ENCODE results near the gene NAV2. TPM values are rescaled to one million over a fixed set of nuclear protein-coding genes. Genes with fewer than 3 reads are reported as not detected.

NAV2 gene
- total RNA-seq, 1 experiment from 2014 or later: 2.1 TPM

GRCh38 chr11:19832086-19832750, 119.6 kb downstream of the NAV2 start:
- no peaks in the 10 kb centered on the region for H3K79me2 ChIP-seq (ENCODE audit: insufficient read depth, low read length)
- ATAC-seq (no peak), DNase-seq (ENCODE audit: low read depth, low spot score) (no peak)
- intact Hi-C loops (cut with micrococcal nuclease): no loop called here
- H3K9me2 ChIP-seq (ENCODE audit: insufficient read depth): no peaks in the 10 kb centered on the region
- TF ChIP-seq EZH2phosphoT487 (IDR thresholded peaks at IDR 0.05; ENCODE audit: borderline replicate concordance): no peak
- H3K36me3 ChIP-seq (ENCODE audit: control insufficient read depth in 1 of 2, insufficient read depth in 2 of 2, low read length in 2 of 2): no peaks in the 10 kb centered on the region
- H3K27ac ChIP-seq (ENCODE audit: low read depth, low read length): no peak overlapping the region
- no peak overlapping the region for H3K9ac ChIP-seq (ENCODE audit: low read length)
- H3K4me2 ChIP-seq (ENCODE audit: low read length): no peak overlapping the region
- H4K20me1 ChIP-seq (ENCODE audit: insufficient read depth): no peaks in the 10 kb centered on the region
- BruUV-seq (replicated peaks): no TSS peak
- no peaks in the 10 kb centered on the region for H3K4me1 ChIP-seq (ENCODE audit: control insufficient read depth in 1 of 2, insufficient read depth in 2 of 2, low read length in 2 of 2)
- no peak overlapping the region for H3K4me3 ChIP-seq (replicated peaks in 1 of 2; ENCODE audit: low read depth in 1 of 2, low read length in 2 of 2)
- POLR2A ChIA-PET: no interaction called here
- RAD21 ChIA-PET (ENCODE audit: low non-redundant PET in 1 of 2, low total read pairs in 2 of 2, uncharacterized antibody in 2 of 2, unreplicated experiment in 2 of 2): no interaction called here
- H2AFZ ChIP-seq (ENCODE audit: low read depth, low read length, poor library complexity, severe bottlenecking): no peak overlapping the region
- no peaks in the 10 kb centered on the region for H3K9me3 ChIP-seq (ENCODE audit: control insufficient read depth in 1 of 2, insufficient read depth in 1 of 2, low read depth in 1 of 2, low read length in 2 of 2)
- CTCF ChIA-PET: no interaction called here
- no peaks in the 10 kb centered on the region for H3K27me3 ChIP-seq (ENCODE audit: insufficient read depth, low read length)

- Histone ChIP-seq H3K9ac (ENCODE audit: low read length) (no peak overlapping the region), H3K4me2 (ENCODE audit: low read length) (no peak overlapping the region), H3K79me2 (ENCODE audit: insufficient read depth, low read length) (no peaks in the 10 kb centered on the region), H3K27me3 (ENCODE audit: insufficient read depth, low read length) (no peaks in the 10 kb centered on the region), H3K36me3 (ENCODE audit: control insufficient read depth in 1 of 2, insufficient read depth in 2 of 2, low read length in 2 of 2) (no peaks in the 10 kb centered on the region), H3K27ac (ENCODE audit: low read depth, low read length) (no peak overlapping the region), H4K20me1 (ENCODE audit: insufficient read depth) (no peaks in the 10 kb centered on the region), H3K4me3 (replicated peaks in 1 of 2; ENCODE audit: low read depth in 1 of 2, low read length in 2 of 2) (no peak overlapping the region), H3K9me2 (ENCODE audit: insufficient read depth) (no peaks in the 10 kb centered on the region), H3K9me3 (ENCODE audit: control insufficient read depth in 1 of 2, insufficient read depth in 1 of 2, low read depth in 1 of 2, low read length in 2 of 2) (no peaks in the 10 kb centered on the region), H3K4me1 (ENCODE audit: control insufficient read depth in 1 of 2, insufficient read depth in 2 of 2, low read length in 2 of 2) (no peaks in the 10 kb centered on the region), H2AFZ (ENCODE audit: low read depth, low read length, poor library complexity, severe bottlenecking) (no peak overlapping the region)
- ATAC-seq (no peak), DNase-seq (ENCODE audit: low read depth, low spot score) (no peak)
- ChIA-PET CTCF (no interaction called here), RAD21 (ENCODE audit: low non-redundant PET in 1 of 2, low total read pairs in 2 of 2, uncharacterized antibody in 2 of 2, unreplicated experiment in 2 of 2) (no interaction called here), POLR2A (no interaction called here)
- no TSS peak for BruUV-seq (replicated peaks)
- intact Hi-C loops (cut with micrococcal nuclease): no loop called here
- TF ChIP-seq CEBPB (IDR thresholded peaks at IDR 0.05; ENCODE audit: low read depth) (no peak), ZBTB33 (IDR thresholded peaks at IDR 0.05; ENCODE audit: extremely low read depth, insufficient replicate concordance, low read length) (no peak), RAD21 (IDR thresholded peaks at IDR 0.05; ENCODE audit: low read depth) (no peak), FOSL1 (IDR thresholded peaks at IDR 0.05; ENCODE audit: low read depth) (no peak), REST (IDR thresholded peaks at IDR 0.05; ENCODE audit: low read depth) (no peak), CBX3 (IDR thresholded peaks at IDR 0.05; ENCODE audit: low read depth) (no peak), ELF1 (IDR thresholded peaks at IDR 0.05; ENCODE audit: borderline replicate concordance, low read depth) (no peak), EZH2 (IDR thresholded peaks at IDR 0.05) (no peak), MAX (IDR thresholded peaks at IDR 0.05) (no peak), SP1 (IDR thresholded peaks at IDR 0.05; ENCODE audit: low read depth) (no peak), ZNF274 (IDR thresholded peaks at IDR 0.05; ENCODE audit: low read depth, low read length) (no peak), YY1 (IDR thresholded peaks at IDR 0.05; ENCODE audit: extremely low read depth, insufficient replicate concordance, low read depth, low read length) (no peak)
Measured at GRCh38 chr11:19832901-19833300, 120.3 kb downstream of the NAV2 start.

Measured in HCT116 (cell line).